Fibroblast of peridontal ligament (primary cell): ENCODE data around the gene KIF5C.
"Not testable (repeated sequence)": the region's sequence is repeated elsewhere in the genome, so short reads cannot be mapped to it uniquely, and the experiment has no call there.

Source experiments
- DNase-seq: peaks from one replicate; pipeline ENCODE4 v3.0.0-alpha.2; 2010; ENCODE audit errors: extremely low read depth

The KIF5C gene

DNA sequence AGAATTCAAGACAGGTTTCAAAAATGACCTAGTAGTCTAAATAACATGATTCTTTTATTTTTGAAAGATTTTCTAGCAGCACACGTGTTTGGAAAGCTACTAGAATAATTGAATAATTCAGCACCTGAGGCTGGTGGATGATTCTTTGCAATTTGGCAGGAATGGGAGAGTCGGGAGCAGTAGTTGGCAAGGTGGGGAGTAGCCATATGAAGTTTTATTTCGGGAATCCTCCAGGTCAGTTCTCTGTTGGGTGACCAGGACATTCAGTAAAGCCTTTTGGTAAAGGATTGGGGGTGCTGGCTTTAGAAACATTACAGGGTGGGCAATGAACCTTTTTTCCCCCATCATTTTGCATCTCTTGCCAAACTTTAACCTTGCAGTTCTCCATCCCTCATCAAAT, 88.4 kb downstream of the KIF5C start:
- DNase-seq, result no peak

DNA sequence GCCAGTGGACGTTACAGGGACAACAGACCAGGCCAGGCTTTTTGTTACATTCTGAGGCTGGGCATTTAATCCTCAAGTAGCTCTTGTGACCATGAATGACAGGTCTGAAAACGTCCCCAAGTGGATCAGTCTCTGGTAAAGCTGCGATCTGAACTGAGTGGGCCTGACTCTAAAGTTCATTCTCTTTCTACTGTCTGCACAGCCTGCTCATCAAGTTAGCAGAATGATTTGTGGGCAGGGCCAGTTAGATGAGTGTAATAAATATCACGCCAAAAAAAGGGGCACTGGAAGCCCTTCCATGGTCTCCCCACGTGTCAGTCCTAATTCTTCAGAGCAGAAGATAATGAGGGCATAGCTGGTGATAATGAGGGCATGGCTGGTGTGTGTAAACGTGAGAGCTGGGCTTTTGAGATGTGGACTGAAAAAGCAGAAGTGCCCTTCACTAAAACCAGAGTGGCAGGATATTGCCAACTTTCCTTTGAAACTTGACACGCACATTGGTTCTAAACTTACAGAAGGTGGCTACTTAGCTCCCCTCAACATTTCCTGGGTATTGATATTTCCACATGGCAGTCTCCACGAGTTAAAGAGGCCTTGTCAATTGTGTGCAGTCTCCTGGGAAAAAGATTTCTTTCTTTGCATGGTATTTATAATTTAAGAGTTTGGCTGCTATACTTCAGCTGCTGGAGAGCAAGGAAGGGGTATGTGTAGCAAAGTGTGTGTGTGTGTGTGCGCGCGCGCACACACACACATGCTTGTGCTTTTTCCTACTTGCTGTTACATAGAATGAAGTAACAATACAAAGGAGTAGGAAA, 90.8 kb downstream of the KIF5C start:
- DNase-seq, result no peak

DNA sequence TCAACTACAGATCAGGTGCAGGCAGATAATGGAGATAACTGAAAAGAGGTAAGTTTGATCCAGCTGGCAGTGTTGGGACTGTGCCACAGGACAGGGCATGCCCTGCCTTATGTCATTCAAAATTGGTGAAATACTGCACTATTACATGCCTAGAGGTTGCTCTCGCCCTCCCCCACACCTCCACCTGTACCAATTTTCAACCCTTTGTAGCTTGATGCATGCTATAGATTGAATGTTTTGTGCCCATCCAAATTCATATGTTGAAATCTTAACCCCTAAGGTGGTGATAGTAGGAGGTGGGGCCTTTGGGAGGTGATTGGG, 91.4 kb downstream of the KIF5C start:
- DNase-seq, result no peak

- DNase-seq, result no peak
Observed at GRCh38 chr2:148967056-148967455, 92.0 kb downstream of the KIF5C start.

DNA sequence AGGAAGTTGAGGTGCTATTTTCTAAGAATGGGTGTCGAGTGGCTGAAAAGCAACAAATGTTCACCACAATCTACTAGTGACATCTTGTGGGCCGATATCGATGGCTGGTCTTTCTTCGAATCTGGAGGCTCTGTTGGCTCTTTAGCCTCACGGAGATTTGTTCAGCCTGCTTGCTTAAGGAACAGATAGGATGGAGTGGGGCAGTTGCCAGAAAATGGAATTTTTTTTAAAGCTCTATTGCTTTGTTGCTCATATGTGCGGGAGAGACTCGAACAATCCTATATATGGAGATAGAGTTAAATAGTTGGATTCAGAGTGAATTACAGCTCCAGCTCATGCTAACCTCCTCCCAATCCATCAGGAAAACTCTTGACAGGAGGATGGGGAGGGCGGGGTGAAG, 92.6 kb downstream of the KIF5C start:
- DNase-seq, result peak; percentile 16

GRCh38 chr2:148968301-148968700, 93.3 kb downstream of the KIF5C start:
- no peak for DNase-seq

DNA sequence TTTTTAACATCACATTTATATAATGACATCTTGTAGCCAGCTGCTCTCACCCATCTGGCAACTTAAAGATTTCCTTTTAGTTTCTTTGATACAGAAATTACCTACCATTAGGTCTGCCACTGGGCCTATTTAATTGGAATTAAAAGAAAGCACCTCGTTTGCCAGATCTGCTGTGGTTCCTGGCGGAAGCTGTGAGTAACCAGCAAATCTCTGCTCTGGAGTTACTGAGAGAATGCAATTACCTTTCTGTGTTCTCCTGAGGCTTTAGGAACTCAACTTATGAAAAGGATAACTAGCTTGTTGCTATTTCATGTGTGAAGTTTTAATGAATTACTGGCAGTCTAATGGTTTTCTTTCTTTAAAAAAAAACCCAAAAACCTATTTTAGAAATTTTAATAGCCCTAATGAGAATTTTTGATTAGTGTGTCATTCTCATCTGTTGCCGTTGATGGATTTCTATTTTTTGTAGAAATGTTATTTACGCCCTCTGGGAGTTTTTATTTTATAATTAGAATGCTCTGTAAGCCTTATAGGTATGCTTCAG, 93.8 kb downstream of the KIF5C start:
- no peak for DNase-seq

DNA sequence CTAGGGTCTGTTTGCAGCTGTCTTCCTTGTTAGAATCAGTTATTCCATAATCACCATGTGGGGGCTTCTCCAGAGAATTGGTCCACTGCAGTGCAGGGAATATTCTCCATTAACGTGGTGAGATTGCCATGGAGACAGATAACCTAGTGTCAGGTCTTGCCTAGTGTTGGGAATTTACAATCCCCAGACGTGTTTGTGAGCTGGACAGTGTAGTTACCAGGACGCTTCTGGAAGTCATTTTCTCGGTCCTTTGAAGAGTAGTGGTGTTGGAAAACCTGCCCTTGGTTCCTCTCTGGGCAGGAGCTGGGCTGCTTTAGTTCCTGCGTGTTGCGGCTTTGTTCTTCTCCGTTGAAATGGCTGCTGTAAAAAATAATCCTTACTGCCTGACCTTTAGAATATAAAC, 94.6 kb downstream of the KIF5C start:
- DNase-seq, result no peak

DNA sequence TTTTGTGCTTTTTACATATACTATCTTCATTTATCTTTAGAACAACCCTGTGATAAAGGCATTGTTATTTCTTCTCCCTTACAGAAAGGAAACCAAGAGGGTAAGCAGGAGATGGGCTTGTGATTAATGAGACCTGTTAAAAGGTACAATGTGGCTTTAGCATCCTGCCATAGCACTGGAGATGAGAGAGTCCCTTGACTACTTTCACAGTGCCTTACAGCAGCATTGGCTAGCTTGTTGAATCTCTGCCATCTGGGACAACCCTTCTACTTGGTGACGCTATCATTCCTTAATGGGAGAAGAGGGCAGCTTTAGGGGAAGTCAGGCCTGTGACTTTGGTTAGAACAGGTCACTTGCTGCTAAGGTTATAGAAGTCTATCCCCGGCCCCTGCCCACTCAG, 95.4 kb downstream of the KIF5C start:
- no peak for DNase-seq

GRCh38 chr2:148971547-148971946, 96.5 kb downstream of the KIF5C start:
- no peak for DNase-seq

- no peak for DNase-seq
Observed at GRCh38 chr2:148974095-148974494, 99.1 kb downstream of the KIF5C start.

DNA sequence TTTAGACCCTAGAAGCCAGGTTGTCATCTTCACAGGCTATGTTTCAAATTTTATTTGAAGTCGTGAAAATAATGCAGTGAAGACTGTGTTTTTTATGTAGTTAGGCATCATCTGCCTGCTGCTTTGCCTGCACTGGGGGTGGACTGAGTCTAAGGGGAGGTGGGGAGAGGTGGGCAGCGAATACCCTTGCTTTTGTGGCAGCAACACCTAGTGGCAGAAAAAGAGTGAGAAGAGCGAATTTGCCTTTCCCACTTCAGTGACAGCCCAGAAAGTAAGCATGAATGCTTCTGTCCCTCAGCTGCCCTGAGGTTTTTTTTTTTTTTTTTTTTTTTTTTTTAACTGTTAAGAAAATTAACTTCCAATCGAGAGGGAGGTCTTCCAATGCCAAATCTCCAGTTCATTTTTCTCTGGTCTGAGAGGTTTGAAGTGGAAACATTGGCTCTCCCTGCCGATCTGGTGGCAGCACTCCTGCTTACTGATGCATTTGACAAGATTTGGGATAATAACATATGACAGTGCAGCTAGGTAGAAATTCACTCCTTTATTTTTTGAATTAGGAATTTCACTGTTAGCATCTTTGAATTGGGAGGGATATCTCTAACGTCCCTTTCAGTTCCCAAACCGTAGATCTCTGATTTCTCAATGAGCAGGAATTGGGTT, 103.1 kb downstream of the KIF5C start:
- DNase-seq, result no peak

DNA sequence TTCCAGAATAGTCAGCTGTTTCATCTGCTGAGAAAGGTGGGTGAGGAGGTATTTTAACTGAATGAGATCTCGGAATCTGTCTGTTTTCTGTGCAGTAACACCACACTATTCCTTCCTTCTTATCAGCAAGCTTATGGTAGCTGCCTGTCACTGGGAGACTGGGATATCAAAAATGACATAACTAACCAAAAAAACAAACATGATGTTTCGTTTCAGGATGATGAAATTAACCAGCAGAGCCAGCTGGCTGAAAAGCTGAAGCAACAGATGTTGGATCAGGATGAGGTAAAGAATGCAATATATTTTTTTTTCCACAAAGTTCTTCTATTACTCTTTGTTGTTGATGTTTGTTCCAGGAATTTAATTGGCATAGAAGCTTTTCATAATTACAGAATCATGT, 103.7 kb downstream of the KIF5C start:
- peak; percentile 25 for DNase-seq

GRCh38 chr2:148979164-148979918, 104.3 kb downstream of the KIF5C start:
- DNase-seq, result no peak

DNA sequence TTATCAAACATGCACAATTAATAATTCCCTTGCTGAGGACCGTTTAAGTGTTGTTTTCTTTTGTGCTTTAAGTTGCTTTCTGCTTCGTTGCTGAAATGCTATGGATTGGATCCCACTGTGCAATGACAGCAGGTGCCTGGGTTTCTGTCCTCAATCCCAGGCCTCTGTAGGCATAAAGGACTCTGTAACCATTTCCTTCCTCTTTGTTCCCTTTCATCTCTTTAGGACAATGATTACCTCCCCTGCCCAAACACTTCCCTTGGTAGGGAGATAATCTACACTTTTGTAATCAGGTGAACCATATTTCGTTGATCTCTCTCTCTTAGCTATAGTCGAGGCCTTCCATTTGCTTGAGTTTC, 104.9 kb downstream of the KIF5C start:
- DNase-seq, result no peak

GRCh38 chr2:148980496-148980895, 105.5 kb downstream of the KIF5C start:
- DNase-seq, result not testable (repeated sequence)

GRCh38 chr2:148981324-148981723, 106.3 kb downstream of the KIF5C start:
- no peak for DNase-seq

GRCh38 chr2:148981781-148982180, 106.8 kb downstream of the KIF5C start:
- no peak for DNase-seq

DNA sequence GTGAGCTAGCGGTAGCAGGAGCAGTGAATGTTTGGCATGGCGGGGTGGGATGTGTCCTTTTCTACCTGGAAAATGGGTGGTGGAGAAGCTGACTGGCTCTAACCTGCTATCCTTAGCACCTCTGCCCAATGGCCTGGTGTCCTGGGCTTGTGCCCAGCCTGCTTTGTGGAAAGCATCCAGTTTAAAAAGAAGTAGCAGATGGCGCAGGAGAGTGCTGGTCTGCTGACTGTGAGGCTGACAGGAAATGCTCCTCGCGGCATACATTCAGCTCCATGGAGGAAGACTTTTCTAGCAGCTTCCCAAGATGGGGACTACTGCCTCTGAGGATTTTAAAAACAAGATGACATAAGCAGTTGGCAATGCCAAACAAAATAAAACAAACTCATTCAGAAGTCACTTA, 107.3 kb downstream of the KIF5C start:
- no peak for DNase-seq

DNA sequence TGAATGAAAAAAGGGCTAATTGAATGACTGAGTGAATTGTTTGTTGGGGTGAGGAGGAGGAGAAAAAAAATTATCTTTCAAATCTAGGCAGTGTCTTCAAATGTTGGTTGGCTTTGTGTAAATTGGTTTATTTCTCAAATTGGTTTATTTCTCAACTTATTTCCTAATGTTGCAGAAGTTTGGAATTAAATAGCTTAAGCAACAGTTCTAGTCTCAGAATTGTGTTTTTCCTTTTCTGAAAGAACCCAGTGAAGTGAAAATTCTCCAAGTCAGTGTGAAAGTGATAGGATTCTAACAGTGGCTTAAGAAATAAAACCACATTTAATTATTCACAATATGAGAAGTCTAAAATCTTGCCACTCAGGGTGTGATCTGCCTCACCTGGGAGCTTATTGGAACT, 108.9 kb downstream of the KIF5C start:
- DNase-seq, result no peak

DNA sequence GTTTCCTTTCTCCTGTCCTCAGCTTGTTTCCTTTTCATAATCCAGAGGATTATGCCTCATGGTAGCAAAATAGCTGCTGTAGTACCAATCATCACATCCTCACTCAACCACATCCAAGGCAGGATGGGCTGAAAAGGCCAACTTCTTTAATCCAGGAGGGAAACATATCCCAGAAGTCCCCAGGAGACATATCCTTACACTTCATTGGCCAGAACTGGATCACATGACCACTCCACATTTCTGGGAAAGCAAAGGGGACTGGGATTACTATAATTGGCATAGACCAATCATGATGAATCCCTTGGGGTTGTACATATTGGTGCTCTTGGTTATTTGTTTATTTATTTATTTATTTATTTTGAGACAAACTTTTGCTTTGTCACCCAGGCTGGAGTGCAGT, 109.4 kb downstream of the KIF5C start:
- DNase-seq, result no peak

DNA sequence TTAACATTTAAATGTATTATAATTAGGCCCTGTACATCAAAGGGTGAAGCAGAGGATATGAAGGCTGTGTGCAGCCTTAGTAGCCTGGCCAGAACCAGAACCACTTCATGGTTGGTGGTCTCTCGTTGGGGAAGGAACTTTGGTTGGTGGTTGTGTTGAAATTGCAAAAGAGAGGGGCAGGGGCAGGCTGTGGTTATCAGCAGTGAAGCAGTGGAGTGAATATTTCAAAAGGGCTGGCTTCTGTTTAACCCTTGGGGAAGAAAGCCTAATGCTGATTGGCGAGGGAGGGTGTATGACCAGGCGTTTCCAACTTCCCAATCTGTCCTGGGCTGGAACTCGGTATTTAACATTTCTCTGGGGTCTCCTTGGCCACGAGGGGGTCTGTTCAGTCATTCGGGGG, 112.3 kb downstream of the KIF5C start:
- DNase-seq, result no peak

DNA sequence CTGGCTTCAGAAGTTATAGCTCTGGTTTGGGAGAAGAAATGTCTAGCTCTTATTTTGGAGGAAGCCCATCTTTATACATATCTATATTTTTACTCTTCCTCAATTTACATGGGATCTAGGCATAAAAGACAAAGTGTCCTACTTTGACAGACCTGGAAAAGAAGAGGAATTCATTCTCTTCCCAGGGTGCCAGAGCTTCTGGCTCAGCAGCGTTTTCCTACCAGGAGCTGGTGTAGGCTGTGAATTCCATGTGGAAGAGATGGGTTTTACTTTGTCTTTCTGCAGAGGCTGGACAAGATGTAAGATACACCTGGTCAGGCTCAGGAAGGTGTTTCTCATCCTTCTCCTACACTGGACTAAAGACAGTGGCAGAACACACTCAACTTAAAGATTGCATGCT, 113.3 kb downstream of the KIF5C start:
- DNase-seq, result no peak
